HG03442 (cell line): ENCODE data around the gene VAV2.
"Not testable (repeated sequence)": the region's sequence is repeated elsewhere in the genome, so short reads cannot be mapped to it uniquely, and the experiment has no call there.

Source experiments
- ATAC-seq: cut with Tn5 transposase; IDR thresholded peaks from one replicate; pipeline ENCODE4 v1.9.1; 2021; ENCODE audit warnings: mild to moderate bottlenecking, moderate library complexity; ENCODE audit not compliant: unreplicated experiment

Gene VAV2

DNA sequence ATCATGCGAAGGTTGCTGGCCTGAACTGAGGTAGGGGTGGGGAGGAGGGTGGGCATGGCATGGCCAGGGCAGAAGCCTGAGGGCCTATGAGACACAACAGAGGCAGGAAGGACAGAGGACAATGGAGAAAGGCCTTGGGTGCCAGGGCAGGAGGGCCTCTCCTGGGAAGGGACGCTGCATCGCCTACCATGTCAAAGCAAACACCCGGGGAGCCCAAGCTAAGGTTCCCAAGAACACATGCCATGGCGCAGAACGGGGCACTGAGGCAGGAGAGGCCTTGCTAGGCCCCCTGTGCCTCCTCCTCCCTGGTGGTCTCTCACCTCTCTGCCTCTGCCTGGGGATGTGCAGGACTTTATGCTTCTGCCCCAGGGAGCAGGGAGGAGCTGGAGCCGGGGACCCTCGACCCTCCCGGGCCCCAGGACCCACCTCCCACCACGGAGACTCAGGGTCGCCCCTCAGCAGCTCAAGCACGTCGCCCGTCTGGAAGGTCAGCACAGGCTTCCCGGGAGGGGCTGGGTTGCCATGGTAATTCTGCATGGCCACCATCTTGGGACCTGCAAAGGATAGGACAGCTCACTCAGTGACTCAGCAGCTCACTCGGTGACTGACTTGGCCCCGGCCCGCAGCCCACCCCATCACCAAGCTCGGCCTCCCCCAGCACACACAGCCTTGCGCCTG, 213.6 kb downstream of the VAV2 start:
- ATAC-seq: no peak

DNA sequence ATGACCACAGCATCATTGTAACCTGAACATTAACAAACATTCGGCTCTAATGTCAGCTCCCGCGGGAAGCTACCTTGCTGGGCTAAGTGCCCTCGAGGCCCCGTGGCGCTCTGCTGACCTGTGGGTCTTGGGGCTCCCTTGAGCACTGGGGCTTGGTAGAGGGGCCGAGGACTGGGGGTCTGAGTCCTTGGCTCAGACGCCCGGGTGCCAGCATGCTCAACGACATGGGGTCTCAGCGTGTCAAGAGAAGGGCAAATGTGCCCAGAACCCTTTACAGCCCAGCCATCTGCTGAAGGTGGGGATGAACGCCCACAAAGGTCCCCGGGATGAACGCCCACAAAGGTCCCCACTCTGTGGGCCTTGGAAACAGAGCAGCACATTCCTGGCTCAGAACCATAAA, 214.3 kb downstream of the VAV2 start:
- ATAC-seq: no peak

- ATAC-seq: no peak
Observed at GRCh38 chr9:133777068-133777791, 214.9 kb downstream of the VAV2 start.

DNA sequence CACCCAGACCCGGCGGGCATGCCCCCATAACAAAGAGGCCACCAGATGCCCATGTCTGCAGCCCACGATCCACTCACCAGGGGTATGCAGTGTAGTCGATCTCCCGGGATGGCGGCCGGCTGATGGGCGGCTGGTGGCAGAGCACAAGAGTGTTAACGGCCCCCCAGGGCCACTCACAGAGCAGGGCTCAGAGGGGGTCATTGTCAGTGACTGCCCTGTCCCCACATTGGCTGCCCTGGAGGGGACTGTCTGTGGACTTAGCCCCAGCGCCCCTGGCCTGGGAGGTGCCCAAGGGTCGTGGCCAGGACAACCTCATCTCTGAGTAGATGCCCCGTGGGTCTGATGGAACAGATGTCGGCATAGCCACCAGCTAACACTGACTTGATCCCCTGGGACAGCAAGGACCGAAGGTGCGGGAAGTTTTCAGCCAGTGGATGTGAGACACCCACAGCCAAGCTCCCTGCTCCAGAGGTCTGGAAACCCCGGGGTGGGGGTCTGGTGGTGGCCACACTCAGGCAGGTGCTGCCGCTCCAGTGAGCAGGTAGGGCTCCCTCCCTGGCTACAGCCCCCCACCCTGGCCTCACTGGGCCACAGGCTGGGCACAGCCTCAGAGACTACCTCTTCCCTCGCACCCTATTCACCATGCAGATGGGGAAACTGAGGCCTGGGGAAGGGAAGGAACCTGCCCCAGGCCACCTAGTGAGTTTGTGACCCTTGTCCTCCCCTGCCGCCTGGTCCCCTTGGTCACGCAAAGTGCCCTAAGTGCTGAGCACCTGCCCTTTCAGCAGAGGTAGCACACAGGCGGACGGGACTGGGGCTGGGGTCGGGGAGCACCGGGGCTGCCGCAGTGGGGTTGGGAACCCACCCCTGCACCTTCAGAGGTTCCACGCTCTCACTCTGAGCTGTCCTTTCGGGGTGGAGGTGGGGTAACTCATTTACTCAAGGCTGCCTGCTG, 215.9 kb downstream of the VAV2 start:
- no peak for ATAC-seq

DNA sequence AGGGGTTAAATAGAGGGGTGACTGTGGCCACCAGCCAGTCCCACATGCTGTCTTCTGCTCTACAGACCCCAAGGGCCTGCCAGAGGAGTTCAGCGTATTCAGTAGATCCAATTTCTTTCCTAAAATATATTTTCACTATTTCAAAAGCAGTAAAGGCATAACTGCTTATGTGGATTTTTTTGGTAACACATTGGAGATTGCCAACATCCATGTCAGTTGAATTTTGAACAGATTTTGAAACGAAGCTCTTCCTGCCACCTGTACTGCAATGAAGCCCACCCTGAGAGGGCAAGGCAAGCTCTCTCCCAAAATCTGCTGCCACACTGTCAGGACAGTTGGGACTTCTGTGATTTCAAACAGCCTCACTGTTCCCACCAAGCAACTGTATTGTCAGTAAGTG, 216.8 kb downstream of the VAV2 start:
- no peak for ATAC-seq

GRCh38 chr9:133774799-133775198, 217.3 kb downstream of the VAV2 start:
- ATAC-seq: no peak

- ATAC-seq: no peak
Observed at GRCh38 chr9:133773889-133774655, 218.1 kb downstream of the VAV2 start.

DNA sequence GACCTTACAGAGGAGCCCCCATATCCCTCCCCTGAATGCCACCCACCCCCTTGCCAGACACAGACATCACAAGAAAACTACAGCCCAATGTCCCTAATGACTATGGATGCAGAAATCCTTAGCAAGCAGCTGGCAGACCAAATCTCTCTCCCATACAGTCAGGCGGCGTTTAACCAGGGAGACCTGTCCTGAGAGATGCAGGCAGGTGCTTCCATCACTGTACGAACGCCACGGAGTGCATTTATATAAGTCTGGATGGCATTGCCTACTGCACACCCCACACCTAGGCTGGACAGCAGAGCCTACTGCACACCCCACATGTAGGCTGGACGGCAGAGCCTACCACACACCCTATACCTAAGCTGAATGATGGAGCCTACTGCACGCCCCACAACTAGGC, 219.5 kb downstream of the VAV2 start:
- no peak for ATAC-seq

DNA sequence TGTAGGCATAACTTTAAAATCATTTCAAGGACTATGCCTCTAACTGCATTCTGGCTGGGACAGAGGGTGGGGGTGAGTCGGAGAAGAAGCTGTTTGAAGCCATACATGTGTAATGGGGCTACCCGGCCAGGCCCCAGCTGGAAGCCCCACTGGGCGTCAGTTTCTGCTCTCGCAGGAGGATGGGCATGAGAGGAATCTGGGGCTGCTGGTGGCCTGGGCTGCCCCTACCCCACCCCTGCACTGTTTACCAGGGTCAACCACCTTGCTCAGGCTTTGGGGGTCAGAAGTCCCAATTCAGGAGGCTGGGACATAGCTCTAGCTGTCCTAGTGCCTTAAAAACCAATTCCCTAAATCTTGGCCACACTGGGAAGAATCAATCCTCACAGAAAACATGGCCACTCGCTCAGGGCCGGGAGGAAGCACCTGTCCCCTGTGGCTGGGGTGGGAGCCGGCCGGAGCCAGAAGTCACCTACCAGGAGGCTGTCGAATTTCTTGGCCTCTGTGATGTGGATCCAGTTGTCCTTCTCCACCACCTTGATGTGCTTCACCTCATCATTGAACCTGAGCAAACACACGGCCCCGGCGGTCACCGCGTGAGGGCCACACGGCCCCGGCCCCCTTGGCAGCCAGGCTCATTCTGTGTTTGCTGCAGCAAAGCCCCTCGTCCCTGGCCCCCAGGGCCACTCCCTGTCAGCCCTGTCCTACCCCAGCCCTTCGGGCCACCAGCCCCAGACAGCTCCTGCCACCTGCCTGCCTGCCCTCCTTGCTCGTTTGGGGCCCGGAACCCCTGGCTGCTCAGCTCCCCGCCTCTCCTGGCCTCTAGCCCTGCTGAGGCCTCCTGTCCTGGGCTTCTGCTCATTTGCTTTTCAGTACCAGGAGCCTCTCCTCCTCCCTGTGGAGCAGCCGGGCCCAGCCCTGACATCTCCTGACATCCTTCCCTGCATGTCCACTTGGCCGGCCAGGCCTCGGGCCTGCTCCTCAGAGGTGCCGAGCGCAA, 220.3 kb downstream of the VAV2 start:
- ATAC-seq: no peak

DNA sequence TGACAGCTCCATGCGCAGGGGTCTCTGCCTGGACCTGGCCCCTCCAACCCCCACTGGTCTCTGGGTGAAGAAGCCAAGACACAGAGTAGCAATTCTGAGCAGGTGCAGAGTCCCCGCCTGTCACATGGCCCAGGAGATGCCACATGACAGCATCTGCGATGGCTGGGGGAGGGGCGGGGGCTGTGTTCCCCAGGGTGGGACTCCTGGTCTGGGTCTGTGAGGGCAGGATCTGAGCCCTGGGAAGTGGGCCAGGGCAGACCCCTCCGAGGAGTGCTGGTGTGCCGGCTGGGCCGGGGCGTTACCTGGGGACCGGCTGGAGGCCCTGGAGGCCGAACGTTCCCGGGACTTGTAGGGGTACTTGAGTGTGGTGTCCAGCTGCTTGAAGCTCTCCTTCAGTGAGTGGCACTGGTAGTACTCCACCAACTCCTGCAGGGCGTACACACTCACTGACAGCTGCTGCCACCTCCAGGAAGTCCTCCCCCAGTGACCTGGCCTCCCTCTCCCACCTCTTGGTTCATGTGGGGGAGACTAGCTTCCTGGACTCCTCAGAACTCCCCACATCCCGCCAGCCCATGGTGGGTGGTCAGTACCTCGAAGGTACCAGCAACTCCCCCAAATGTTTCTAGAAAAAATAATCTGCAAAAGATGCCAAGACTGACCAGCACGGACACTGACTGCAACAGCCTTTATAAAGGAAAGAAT, 221.9 kb downstream of the VAV2 start:
- ATAC-seq: no peak

DNA sequence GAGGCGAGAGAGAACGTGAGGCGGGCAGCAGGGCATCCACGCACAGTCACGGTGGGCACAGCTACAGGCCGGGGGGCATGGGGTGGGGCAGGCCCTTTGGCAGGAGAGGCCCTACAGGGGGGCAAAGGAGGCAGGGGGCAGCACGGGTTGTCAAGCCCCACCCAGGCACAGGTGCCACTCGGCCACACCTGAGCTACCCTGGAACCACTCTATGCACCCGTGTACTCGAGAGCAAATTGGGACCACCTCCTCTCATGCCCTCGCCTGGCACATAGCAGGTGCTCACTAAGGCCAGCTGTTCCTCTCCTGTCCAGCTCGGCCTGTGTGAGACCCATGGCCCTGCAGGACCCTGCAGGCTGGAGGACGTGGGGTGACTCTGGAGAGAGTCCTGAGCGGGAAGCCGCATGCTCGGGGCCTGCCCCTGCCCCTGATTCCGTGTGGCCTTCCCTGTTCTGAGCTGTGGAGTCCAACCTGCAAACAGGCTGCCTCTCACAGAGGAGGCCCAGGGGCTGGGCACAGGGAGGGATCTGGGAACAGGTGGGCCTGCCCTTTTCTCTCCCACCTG, 222.5 kb downstream of the VAV2 start:
- no peak for ATAC-seq

DNA sequence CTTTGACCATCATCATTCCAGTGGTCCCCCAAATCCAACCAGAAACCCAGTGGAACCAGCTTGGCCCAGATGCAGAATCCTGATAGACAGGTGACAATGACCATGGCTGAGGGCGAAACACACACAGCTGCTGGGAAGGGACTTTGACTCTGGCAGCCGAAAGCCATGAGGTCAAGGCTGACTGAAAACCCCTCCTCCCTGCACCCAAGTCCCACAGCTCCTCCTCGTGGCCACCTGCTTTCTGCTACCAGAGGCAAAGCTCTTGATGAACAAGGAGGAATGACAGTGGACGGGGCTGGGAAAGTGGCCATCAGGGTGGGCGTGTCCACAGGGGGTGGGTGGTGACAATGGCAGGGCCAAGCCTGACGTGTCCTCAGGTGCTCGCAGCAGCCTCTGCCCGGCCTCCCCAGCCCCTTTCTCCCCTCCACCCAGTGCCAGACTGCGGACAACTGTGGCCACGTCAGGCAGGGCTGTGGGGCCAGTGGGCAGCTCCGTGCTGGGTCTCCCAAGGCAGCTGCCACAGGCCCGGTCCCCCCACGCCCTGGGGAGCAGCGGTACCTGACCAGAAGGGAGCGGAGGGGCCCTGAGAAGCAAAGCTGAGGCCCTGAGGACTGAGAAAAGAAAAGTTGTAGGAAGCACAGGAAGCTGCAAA, 223.1 kb downstream of the VAV2 start:
- ATAC-seq: no peak

GRCh38 chr9:133768371-133768858, 223.7 kb downstream of the VAV2 start:
- no peak for ATAC-seq

DNA sequence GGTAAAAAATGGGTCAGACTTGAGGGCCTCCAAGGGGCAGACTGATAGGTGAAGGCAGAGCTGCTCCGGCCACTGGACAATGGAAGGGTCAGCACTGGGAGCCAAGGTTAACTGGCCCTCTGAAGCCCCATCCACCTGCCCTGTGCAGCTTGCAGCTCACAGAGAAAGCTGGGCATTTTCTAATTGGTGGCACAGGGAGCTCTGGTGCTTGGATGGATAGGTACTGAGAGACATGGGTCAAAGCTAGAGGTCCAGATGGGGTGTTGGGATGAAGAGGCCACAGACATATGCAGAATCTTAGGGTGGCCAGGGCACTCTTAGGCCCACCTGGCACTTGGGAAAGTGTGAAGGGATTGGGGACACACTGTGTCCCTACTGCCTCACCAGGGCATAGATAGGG, 224.5 kb downstream of the VAV2 start:
- ATAC-seq: no peak

GRCh38 chr9:133767008-133767407, 225.1 kb downstream of the VAV2 start:
- no peak for ATAC-seq

GRCh38 chr9:133766234-133766633, 225.9 kb downstream of the VAV2 start:
- ATAC-seq: not testable (repeated sequence)

GRCh38 chr9:133763272-133764183, 228.6 kb downstream of the VAV2 start:
- no peak for ATAC-seq
